ENCODE data around the gene TGFBR1.
"Not testable (repeated sequence)": the region's sequence is repeated elsewhere in the genome, so short reads cannot be mapped to it uniquely, and the experiment has no call there.

TGFBR1 gene

DNA sequence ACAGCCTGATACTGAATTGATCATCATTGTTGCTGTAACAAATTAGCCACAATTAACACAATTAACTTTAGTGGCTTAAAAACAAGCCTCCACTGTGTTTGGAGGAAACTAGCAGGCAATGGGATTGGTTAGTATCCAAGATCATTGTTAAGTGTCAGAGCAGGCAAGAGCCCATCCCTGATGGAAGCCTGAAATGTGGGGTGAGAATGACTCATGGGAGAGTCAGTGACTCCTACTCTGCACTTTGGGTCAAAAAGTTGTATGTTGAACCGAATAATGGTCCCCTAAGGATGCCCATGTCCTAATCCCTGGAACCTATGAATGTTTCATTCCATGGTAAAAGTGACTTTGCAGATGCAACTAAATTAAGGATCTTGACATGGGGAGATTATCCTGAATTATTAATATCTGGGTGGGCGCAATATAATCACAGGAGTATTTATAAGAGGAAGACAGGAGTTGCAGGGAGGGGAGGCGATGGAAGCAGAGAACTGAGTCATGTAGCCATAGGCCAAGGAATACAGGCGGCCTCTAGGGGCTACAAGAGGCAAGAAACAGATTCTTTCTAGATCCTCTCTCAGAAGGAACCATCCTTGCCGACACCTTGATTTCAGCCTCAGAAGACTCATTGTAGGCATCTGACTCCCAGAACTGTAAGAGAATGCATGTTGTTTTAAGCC is 88.0 kb downstream of the TGFBR1 start:
- DNase-seq, result no peak

DNA sequence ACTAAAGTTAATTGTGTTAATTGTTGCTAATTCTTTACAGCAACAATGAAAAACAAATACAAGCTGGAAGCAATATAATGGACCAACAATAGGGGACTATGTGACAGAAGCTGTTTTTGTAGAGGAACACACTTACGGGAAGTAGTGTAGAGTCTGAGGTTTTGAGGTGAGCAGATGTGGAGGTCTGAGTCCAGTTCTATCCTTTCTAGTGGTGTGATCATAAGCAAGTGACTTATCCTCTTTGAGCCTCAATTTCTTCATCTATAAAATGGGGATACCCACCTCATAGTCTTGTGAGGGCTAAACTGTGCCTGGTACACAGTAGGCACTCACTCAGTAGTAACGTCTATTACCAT is 88.5 kb downstream of the TGFBR1 start:
- DNase-seq, result no peak

DNA sequence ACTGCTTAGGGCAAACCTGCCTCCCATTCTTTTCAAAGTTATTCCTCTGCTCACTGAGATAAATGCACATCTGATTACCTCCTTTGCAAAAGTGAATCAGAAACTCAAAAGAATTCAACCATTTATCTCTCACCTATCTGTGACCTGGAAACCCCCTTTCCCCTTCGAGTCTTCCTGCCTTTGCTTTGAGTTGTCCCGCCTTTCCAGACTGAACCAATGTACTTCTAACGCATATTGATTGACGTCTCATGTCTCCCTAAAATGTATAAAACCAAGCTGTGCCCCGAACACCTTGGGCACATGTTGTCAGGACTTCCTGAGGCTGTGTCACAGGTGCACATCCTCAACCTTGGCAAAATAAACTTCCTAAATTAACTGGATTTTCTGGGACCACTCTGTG is 91.6 kb downstream of the TGFBR1 start:
- not testable (repeated sequence) for DNase-seq

DNA sequence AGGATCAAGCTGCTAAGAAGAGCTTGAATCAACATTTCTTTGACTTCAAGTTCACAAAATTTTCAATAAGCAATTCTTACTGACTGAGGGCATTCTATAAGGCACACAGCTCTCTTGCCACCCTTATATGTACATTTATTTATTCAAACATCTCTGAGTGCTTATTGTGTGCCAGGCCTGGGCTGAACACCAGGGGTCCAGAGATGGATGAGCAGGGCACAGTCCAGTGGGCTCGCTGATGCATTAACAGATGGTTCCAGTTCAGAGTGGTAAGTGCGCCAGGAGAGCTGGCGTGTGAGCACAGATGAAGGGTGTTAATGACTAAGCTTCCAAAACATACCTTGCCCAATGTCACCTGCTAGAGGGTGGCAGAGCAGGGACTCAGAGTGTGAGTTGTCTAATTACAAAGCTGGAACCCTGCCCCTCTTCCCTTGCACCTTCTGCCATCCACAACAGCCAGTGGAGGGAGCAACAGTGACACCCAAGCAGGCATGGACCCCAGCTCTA is 92.3 kb downstream of the TGFBR1 start:
- no peak for DNase-seq

DNA sequence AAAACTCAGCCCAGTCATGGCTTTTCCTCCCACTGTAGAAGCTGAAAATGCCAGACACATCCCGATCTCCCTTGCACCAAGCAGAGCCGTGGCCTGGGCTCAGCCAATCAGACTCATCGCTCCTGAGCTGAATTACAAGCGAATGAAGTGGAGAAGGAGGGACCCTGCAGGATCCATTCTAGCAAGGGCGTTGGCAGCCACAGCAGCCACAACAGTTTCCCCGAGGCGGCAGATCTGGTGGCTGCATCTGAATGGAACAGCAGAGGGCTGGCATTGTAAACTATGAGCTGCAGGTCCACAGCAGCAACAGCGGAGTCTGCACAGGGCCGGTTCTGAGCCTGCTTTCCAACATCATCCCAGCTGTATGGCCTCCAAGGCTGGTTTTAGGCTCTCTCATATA is 93.1 kb downstream of the TGFBR1 start:
- DNase-seq, result no peak

DNA sequence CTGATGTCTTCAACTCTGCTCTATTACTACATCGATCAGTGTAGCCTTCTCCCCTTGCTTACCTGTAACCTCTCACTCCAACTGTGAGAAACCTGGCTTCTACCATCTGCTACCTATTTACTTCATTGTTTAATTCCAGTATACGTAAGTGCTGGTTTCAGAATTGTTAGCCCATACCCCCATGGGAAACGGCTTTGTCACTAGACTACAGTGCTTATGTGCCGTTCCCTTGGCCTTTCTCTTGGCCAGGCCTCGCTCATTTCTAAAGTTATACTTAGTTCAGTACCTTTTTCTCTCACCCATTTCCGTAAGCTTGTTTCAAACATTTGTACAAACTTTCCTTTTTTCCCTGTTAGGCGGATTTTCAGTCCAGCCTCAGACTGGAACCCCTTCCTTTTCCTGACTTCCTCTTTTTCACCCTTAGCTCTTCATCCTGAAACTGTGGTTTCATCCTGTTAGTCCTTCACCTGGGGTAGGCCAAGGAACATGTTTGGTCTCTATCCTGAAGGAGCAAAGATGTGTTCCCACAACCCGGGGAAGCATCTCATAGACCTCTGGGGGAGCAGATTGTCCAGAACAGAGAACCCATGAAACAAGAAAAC is 95.1 kb downstream of the TGFBR1 start:
- DNase-seq, result no peak

DNA sequence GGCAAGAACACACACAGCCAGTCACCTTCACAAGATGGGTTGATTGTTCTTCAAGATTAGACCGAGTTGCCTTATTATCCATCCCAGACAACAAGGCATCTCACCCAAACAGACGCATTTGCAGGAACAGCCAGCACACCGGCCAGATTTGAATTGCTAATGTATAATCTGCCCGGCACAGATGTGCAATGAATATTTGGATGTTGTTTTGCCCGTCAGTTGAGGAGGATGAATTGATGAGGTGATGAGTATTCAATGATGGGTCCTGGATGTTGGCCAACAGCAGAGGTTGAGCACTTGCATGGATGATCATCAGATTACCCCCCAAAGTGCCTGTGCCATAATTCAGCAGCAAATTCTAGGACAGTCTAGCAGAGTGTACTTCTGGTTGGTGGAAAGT is 96.7 kb downstream of the TGFBR1 start:
- no peak for DNase-seq

Measured in amniotic stem cell (primary cell).